Subcutaneous abdominal adipose tissue (tissue), 5 donors: Measurements from ENCODE around the gene YIPF5.

Experiments used
- H3K27ac ChIP-seq: one replicate; pipeline ENCODE4 v1.7.0; 2013; ENCODE audit warnings: low read depth, mild to moderate bottlenecking, inconsistent platforms, low read length, moderate library complexity
- H3K27me3 ChIP-seq, 5 donors: one replicate each; pipeline ENCODE4 v1.7.0; 2013; ENCODE audit warnings: low read length in 5 of 5, inconsistent platforms in 1 of 5; ENCODE audit not compliant: control insufficient read depth in 5 of 5, insufficient read depth in 4 of 5
- H3K36me3 ChIP-seq, 5 donors: one replicate each; pipeline ENCODE4 v1.7.0; 2013; ENCODE audit warnings: low read length in 5 of 5; ENCODE audit not compliant: control insufficient read depth in 5 of 5, insufficient read depth in 5 of 5
- H3K4me1 ChIP-seq, 5 donors: one replicate each; pipeline ENCODE4 v1.7.0; 2013; ENCODE audit warnings: low read length in 5 of 5, mild to moderate bottlenecking in 3 of 5, moderate library complexity in 1 of 5; ENCODE audit not compliant: control insufficient read depth in 5 of 5, insufficient read depth in 5 of 5
- H3K4me3 ChIP-seq, 5 donors: one replicate each; pipeline ENCODE4 v1.7.0; 2013; ENCODE audit warnings: low read length in 5 of 5, low read depth in 1 of 5
- H3K9ac ChIP-seq, 5 donors: one replicate each; pipeline ENCODE4 v1.7.0; 2013; ENCODE audit warnings: low read length in 5 of 5, mild to moderate bottlenecking in 4 of 5, moderate library complexity in 3 of 5
- H3K9me3 ChIP-seq, 5 donors: one replicate each; pipeline ENCODE4 v1.7.0; 2013; ENCODE audit warnings: low read length in 5 of 5; ENCODE audit not compliant: control insufficient read depth in 5 of 5
- donor health status: healthy.
- donor health status: healthy.
- donor health status: healthy.
- donor health status: healthy.
- donor health status: healthy.

YIPF5 gene

GRCh38 chr5:144151026-144151425 is 19.4 kb downstream of the YIPF5 start:
- Histone ChIP-seq H3K4me1 (peaks cover 0 to under 1% (median 0%) of the 10 kb centered on the region in 5 donors), H3K4me3 (no peak overlapping the region), H3K9ac (no peak overlapping the region), H3K27me3 (no peaks in the 10 kb centered on the region), H3K36me3 (no peaks in the 10 kb centered on the region), H3K9me3 (no peaks in the 10 kb centered on the region), H3K27ac (no peak overlapping the region)

- Histone ChIP-seq H3K36me3 (no peaks in the 10 kb centered on the region), H3K4me3 (no peak overlapping the region), H3K27ac (peak overlapping the region; percentile 43), H3K4me1 (peaks cover 0 to 18% (median 4%) of the 10 kb centered on the region in 5 donors), H3K9ac (no peak overlapping the region), H3K9me3 (no peaks in the 10 kb centered on the region), H3K27me3 (no peaks in the 10 kb centered on the region)
Measured at GRCh38 chr5:144144956-144145751, 25.3 kb downstream of the YIPF5 start.

- no peaks in the 10 kb centered on the region for H3K27me3 ChIP-seq
- no peaks in the 10 kb centered on the region for H3K9me3 ChIP-seq
- no peaks in the 10 kb centered on the region for H3K36me3 ChIP-seq
- H3K4me1 ChIP-seq, result peaks cover 0 to 23% (median 4%) of the 10 kb centered on the region in 5 donors
- H3K27ac ChIP-seq, result no peak overlapping the region
- H3K4me3 ChIP-seq, result no peak overlapping the region
- no peak overlapping the region for H3K9ac ChIP-seq
Measured at GRCh38 chr5:144143625-144144024, 26.8 kb downstream of the YIPF5 start.

- H3K4me3 ChIP-seq, result no peak overlapping the region
- H3K4me1 ChIP-seq, result peaks cover 0 to 23% (median 4%) of the 10 kb centered on the region in 5 donors
- H3K36me3 ChIP-seq, result no peaks in the 10 kb centered on the region
- no peaks in the 10 kb centered on the region for H3K9me3 ChIP-seq
- H3K27me3 ChIP-seq, result no peaks in the 10 kb centered on the region
- no peak overlapping the region for H3K27ac ChIP-seq
- H3K9ac ChIP-seq, result no peak overlapping the region
Measured at GRCh38 chr5:144142824-144143162, 27.7 kb downstream of the YIPF5 start.

GRCh38 chr5:144142139-144142823 is 28.2 kb downstream of the YIPF5 start:
- no peaks in the 10 kb centered on the region for H3K9me3 ChIP-seq
- no peak overlapping the region for H3K4me3 ChIP-seq
- H3K27me3 ChIP-seq, result no peaks in the 10 kb centered on the region
- H3K4me1 ChIP-seq, result peaks cover 0 to 23% (median 4%) of the 10 kb centered on the region in 5 donors
- H3K36me3 ChIP-seq, result no peaks in the 10 kb centered on the region
- no peak overlapping the region for H3K9ac ChIP-seq
- no peak overlapping the region for H3K27ac ChIP-seq

- Histone ChIP-seq H3K9me3 (no peaks in the 10 kb centered on the region), H3K36me3 (no peaks in the 10 kb centered on the region), H3K4me3 (no peak overlapping the region), H3K4me1 (peaks cover 0 to 23% (median 4%) of the 10 kb centered on the region in 5 donors), H3K27me3 (no peaks in the 10 kb centered on the region), H3K9ac (no peak overlapping the region), H3K27ac (no peak overlapping the region)
Measured at GRCh38 chr5:144141585-144141984, 28.9 kb downstream of the YIPF5 start.

GRCh38 chr5:144139586-144139985 is 30.9 kb downstream of the YIPF5 start:
- no peaks in the 10 kb centered on the region for H3K27me3 ChIP-seq
- no peaks in the 10 kb centered on the region for H3K9me3 ChIP-seq
- no peak overlapping the region for H3K27ac ChIP-seq
- no peaks in the 10 kb centered on the region for H3K36me3 ChIP-seq
- no peak overlapping the region for H3K9ac ChIP-seq
- no peak overlapping the region for H3K4me3 ChIP-seq
- peaks cover 0 to 11% (median 4%) of the 10 kb centered on the region in 5 donors for H3K4me1 ChIP-seq

- Histone ChIP-seq H3K36me3 (no peaks in the 10 kb centered on the region), H3K27ac (no peak overlapping the region)
Measured at GRCh38 chr5:144135113-144135762, 35.2 kb downstream of the YIPF5 start.

GRCh38 chr5:144134194-144134826 is 36.1 kb downstream of the YIPF5 start:
- Histone ChIP-seq H3K27me3 (no peaks in the 10 kb centered on the region), H3K4me1 (no peaks in the 10 kb centered on the region), H3K9ac (no peak overlapping the region), H3K36me3 (no peaks in the 10 kb centered on the region), H3K27ac (no peak overlapping the region), H3K9me3 (peaks cover 0 to 5% (median 0%) of the 10 kb centered on the region in 5 donors), H3K4me3 (no peak overlapping the region)

More at GRCh38 chr5:144135113-144135762, 35.2 kb downstream of the YIPF5 start:
- Histone ChIP-seq H3K9ac (no peak overlapping the region), H3K9me3 (peaks cover 0 to 5% (median 0%) of the 10 kb centered on the region in 5 donors), H3K4me3 (no peak overlapping the region), H3K27me3 (no peaks in the 10 kb centered on the region), H3K4me1 (peaks cover 0 to 5% (median 0%) of the 10 kb centered on the region in 5 donors)
